SU-DHL-6 (cell line): Measurements from ENCODE around the gene RBMS1.

Experiments used
- CTCF ChIP-seq: fragments of 200-600 bp; sonication (generic); IDR thresholded peaks from one replicate; pipeline ENCODE4 v1.5.1; 2017; ENCODE audit warnings: antibody characterized with exemption, mild to moderate bottlenecking, low read length, moderate library complexity; ENCODE audit not compliant: insufficient read depth, poor library complexity, severe bottlenecking
- EZH2phosphoT487 ChIP-seq: fragments of 200-600 bp; sonication (generic), shearing (Covaris generic); conservative IDR thresholded peaks from 2 replicates; pipeline ENCODE4 v1.6.1; 2018; ENCODE audit warnings: mild to moderate bottlenecking, antibody characterized with exemption, low read length, moderate library complexity, mixed read lengths

GRCh38 chr2:160430001-160430344 is 63.6 kb downstream of the RBMS1 start:
- no peak for TF ChIP-seq EZH2phosphoT487
- no peak for TF ChIP-seq CTCF
